Measurements from ENCODE around the gene TSPOAP1. TPM values are rescaled to one million over a fixed set of nuclear protein-coding genes. Genes with fewer than 3 reads are reported as not detected.

TSPOAP1 gene
- total RNA-seq (2014; rRNA removed; shearing (Covaris generic)): not detected in 2 replicates
- 0.23 TPM in 1 of 2 replicates, not detected in the other for polyA plus RNA-seq (2015; cell fraction: cytosol; rRNA removed)
- polyA plus RNA-seq (2015; cell fraction: nucleus; rRNA removed): not detected in 2 replicates

- no peak for DNase-seq (ENCODE audit: low read depth, low spot score)
- in situ Hi-C loops (cut with HindIII; ENCODE audit: low pct_unique_long_range_greater_than_20kb, low sequenced_read_pairs): no loop called here
Observed at GRCh38 chr17:58328195-58329034, at the start of gene TSPOAP1. Gene TSPOAP1, minus strand, starts transcription at chr17:58328795. Its CDS starts 875 bp downstream, at chr17:58327920.

- in situ Hi-C loops (cut with HindIII; ENCODE audit: low pct_unique_long_range_greater_than_20kb, low sequenced_read_pairs): no loop called here
- DNase-seq (ENCODE audit: low read depth, low spot score): no peak
Observed at GRCh38 chr17:58377661-58378060, 49.1 kb upstream of the TSPOAP1 start.

- in situ Hi-C loops (cut with HindIII; ENCODE audit: low pct_unique_long_range_greater_than_20kb, low sequenced_read_pairs): no loop called here
- peak; percentile 55 for DNase-seq (ENCODE audit: low read depth, low spot score)
Observed at GRCh38 chr17:58377093-58377601, 48.6 kb upstream of the TSPOAP1 start.

GRCh38 chr17:58376472-58377000 lies 47.9 kb upstream of the TSPOAP1 start:
- DNase-seq (ENCODE audit: low read depth, low spot score): no peak
- in situ Hi-C loops (cut with HindIII; ENCODE audit: low pct_unique_long_range_greater_than_20kb, low sequenced_read_pairs): no loop called here

GRCh38 chr17:58375811-58376210 lies 47.2 kb upstream of the TSPOAP1 start:
- in situ Hi-C loops (cut with HindIII; ENCODE audit: low pct_unique_long_range_greater_than_20kb, low sequenced_read_pairs): no loop called here
- DNase-seq (ENCODE audit: low read depth, low spot score): no peak

- no peak for DNase-seq (ENCODE audit: low read depth, low spot score)
- in situ Hi-C loops (cut with HindIII; ENCODE audit: low pct_unique_long_range_greater_than_20kb, low sequenced_read_pairs): no loop called here
Observed at GRCh38 chr17:58375256-58375655, 46.7 kb upstream of the TSPOAP1 start.

GRCh38 chr17:58373923-58374322 lies 45.3 kb upstream of the TSPOAP1 start:
- DNase-seq (ENCODE audit: low read depth, low spot score): no peak
- in situ Hi-C loops (cut with HindIII; ENCODE audit: low pct_unique_long_range_greater_than_20kb, low sequenced_read_pairs): no loop called here

- in situ Hi-C loops (cut with HindIII; ENCODE audit: low pct_unique_long_range_greater_than_20kb, low sequenced_read_pairs): no loop called here
Observed at GRCh38 chr17:58373003-58373402, 44.4 kb upstream of the TSPOAP1 start.

GRCh38 chr17:58371300-58371950 lies 42.8 kb upstream of the TSPOAP1 start:
- in situ Hi-C loops (cut with HindIII; ENCODE audit: low pct_unique_long_range_greater_than_20kb, low sequenced_read_pairs): no loop called here

More at GRCh38 chr17:58373003-58373402, 44.4 kb upstream of the TSPOAP1 start:
- no peak for DNase-seq (ENCODE audit: low read depth, low spot score)

GRCh38 chr17:58370716-58371115 lies 42.1 kb upstream of the TSPOAP1 start:
- in situ Hi-C loops (cut with HindIII; ENCODE audit: low pct_unique_long_range_greater_than_20kb, low sequenced_read_pairs): no loop called here
- DNase-seq (ENCODE audit: low read depth, low spot score): no peak

More at GRCh38 chr17:58371300-58371950, 42.8 kb upstream of the TSPOAP1 start:
- no peak for DNase-seq (ENCODE audit: low read depth, low spot score)

GRCh38 chr17:58370309-58370708 lies 41.7 kb upstream of the TSPOAP1 start:
- in situ Hi-C loops (cut with HindIII; ENCODE audit: low pct_unique_long_range_greater_than_20kb, low sequenced_read_pairs): no loop called here
- no peak for DNase-seq (ENCODE audit: low read depth, low spot score)

- in situ Hi-C loops (cut with HindIII; ENCODE audit: low pct_unique_long_range_greater_than_20kb, low sequenced_read_pairs): no loop called here
- DNase-seq (ENCODE audit: low read depth, low spot score): no peak
Observed at GRCh38 chr17:58369214-58370031, 40.8 kb upstream of the TSPOAP1 start.

- in situ Hi-C loops (cut with HindIII; ENCODE audit: low pct_unique_long_range_greater_than_20kb, low sequenced_read_pairs): no loop called here
- DNase-seq (ENCODE audit: low read depth, low spot score): no peak
Observed at GRCh38 chr17:58368860-58369213, 40.2 kb upstream of the TSPOAP1 start.

GRCh38 chr17:58367461-58367860 lies 38.9 kb upstream of the TSPOAP1 start:
- in situ Hi-C loops (cut with HindIII; ENCODE audit: low pct_unique_long_range_greater_than_20kb, low sequenced_read_pairs): no loop called here
- no peak for DNase-seq (ENCODE audit: low read depth, low spot score)

GRCh38 chr17:58365980-58366595 lies 37.5 kb upstream of the TSPOAP1 start:
- in situ Hi-C loops (cut with HindIII; ENCODE audit: low pct_unique_long_range_greater_than_20kb, low sequenced_read_pairs): no loop called here
- no peak for DNase-seq (ENCODE audit: low read depth, low spot score)

GRCh38 chr17:58365185-58365979 lies 36.8 kb upstream of the TSPOAP1 start:
- no peak for DNase-seq (ENCODE audit: low read depth, low spot score)

More at GRCh38 chr17:58365185-58365979, 36.8 kb upstream of the TSPOAP1 start:
- in situ Hi-C loops (cut with HindIII; ENCODE audit: low pct_unique_long_range_greater_than_20kb, low sequenced_read_pairs): no loop called here
